ENCODE results near the gene NIBAN1.

Gene NIBAN1

DNA sequence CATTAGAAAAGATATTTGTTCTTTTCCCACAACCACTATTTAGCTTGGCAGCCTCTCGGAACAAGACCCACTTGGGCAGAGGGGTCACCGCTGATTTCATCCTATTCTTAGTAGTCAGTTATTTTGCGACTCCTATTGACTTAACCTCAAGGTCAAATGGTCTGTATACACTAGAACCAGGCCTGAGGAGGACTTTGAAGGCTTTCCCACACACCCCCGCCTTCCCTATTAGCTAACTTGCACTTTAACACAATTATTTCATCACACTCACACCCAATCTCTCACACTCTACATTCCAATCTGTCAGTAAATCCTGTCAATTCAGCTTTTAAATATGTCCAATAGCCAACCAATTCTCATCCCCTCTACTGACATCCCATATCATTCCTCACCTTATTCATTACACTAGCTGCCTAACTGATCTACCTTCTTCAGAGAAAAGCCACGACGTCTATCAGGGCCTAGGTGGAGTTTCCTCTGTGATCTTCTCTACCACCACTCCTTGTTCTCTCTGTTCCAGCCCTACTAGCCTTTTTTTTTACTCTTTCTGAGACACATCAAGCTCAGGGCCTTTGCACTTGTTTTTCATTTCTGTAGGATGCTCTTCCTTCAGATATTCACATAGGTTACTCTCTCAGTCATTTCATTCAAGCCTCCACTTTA, 1.0 kb upstream of the NIBAN1 start:
- Mint-ChIP-seq H3K36me3 (ENCODE audit: low read depth) (no peaks in the 10 kb centered on the region), H3K27me3 (ENCODE audit: low read depth) (peaks cover 65% of the 10 kb centered on the region), H3K9me3 (no peaks in the 10 kb centered on the region), H3K4me3 (peak overlapping the region; percentile 51 to 67 (median 64)), H3K27ac (peak overlapping the region in 1 of 3 experiments; percentile 21), H3K4me1 (peaks cover 17% of the 10 kb centered on the region)
- TF ChIP-seq CTCF (IDR thresholded peaks at IDR 0.05; ENCODE audit: unreplicated experiment in 3 of 3), result no peak

- Mint-ChIP-seq H3K4me1 (peaks cover 17% of the 10 kb centered on the region), H3K27ac (peak overlapping the region in 1 of 3 experiments; percentile 21), H3K4me3 (peak overlapping the region; percentile 51 to 67 (median 64)), H3K27me3 (ENCODE audit: low read depth) (peaks cover 65% of the 10 kb centered on the region), H3K36me3 (ENCODE audit: low read depth) (no peaks in the 10 kb centered on the region), H3K9me3 (no peaks in the 10 kb centered on the region)
- no peak for TF ChIP-seq CTCF (IDR thresholded peaks at IDR 0.05; ENCODE audit: unreplicated experiment in 3 of 3)
Measured at GRCh38 chr1:184974837-184975115, 468 bp upstream of the NIBAN1 start.

GRCh38 chr1:184973272-184974055, 844 bp downstream of the NIBAN1 start:
- Mint-ChIP-seq H3K9me3 (no peaks in the 10 kb centered on the region), H3K36me3 (ENCODE audit: low read depth) (no peaks in the 10 kb centered on the region), H3K4me3 (peak overlapping the region; percentile 82 to 88 (median 88)), H3K4me1 (peaks cover 17% of the 10 kb centered on the region), H3K27ac (peak overlapping the region in 2 of 3 experiments; percentile 20 to 29), H3K27me3 (ENCODE audit: low read depth) (peaks cover 65% of the 10 kb centered on the region)
- no peak for TF ChIP-seq CTCF (IDR thresholded peaks at IDR 0.05; ENCODE audit: unreplicated experiment in 3 of 3)

GRCh38 chr1:184972315-184973055, 1.8 kb downstream of the NIBAN1 start:
- H3K27me3 Mint-ChIP-seq (ENCODE audit: low read depth), result peaks cover 62% of the 10 kb centered on the region
- H3K36me3 Mint-ChIP-seq (ENCODE audit: low read depth), result no peaks in the 10 kb centered on the region
- no peaks in the 10 kb centered on the region for H3K9me3 Mint-ChIP-seq
- no peak overlapping the region for H3K27ac Mint-ChIP-seq
- no peak for TF ChIP-seq CTCF (IDR thresholded peaks at IDR 0.05; ENCODE audit: unreplicated experiment in 3 of 3)
- peaks cover 17% of the 10 kb centered on the region for H3K4me1 Mint-ChIP-seq
- peak overlapping the region; percentile 82 to 88 (median 88) for H3K4me3 Mint-ChIP-seq

DNA sequence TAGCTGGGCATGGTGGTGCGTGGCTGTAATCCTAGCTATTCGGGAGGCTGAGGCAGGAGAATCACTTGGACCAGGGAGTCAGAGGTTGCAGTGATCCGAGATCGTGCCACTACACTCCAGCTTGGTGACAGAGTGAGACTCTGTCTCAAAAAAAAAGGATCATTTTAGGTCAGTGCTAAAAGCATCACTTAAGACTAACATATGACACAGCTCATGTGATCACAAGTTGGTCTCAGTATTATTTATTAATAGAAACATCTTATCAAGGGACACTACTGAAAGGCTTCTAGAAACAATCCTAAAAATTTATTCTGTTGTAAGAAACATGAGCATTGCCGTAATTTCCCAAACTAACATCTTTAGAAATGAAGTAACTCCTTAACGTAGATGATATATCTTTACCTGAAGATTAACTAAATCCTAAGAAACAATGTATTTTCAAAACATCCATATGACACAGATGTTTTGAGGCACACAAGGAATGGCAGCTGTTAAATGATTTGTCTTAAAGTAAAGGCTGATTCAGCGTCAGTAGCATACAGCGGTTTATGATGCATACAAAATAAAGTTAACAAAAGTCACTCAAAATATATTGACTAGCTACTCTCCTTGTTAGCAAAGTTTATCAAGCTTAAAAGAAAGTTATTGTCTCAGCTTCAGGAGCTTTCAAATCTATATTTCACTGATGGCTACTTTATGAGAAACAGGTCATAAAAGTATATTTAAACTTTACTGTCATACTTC, 2.6 kb downstream of the NIBAN1 start:
- Mint-ChIP-seq H3K9me3 (no peaks in the 10 kb centered on the region), H3K36me3 (ENCODE audit: low read depth) (no peaks in the 10 kb centered on the region), H3K4me3 (no peak overlapping the region), H3K27ac (no peak overlapping the region), H3K4me1 (peaks cover 17% of the 10 kb centered on the region), H3K27me3 (ENCODE audit: low read depth) (peaks cover 54% of the 10 kb centered on the region)
- no peak for TF ChIP-seq CTCF (IDR thresholded peaks at IDR 0.05; ENCODE audit: unreplicated experiment in 3 of 3)

Data from nephron (organoid).